Measurements from ENCODE around the gene SEMA4B.

SEMA4B gene

GRCh38 chr15:90232941-90233386, 31.8 kb downstream of the SEMA4B start:
- TF ChIP-seq CTCF (IDR thresholded peaks at IDR 0.05; ENCODE audit: low read length, missing control alignments) = peak; percentile 44
- DNase-seq (ENCODE audit: low read depth) = peak; percentile 28
- peak overlapping the region; percentile 84 for H3K4me3 ChIP-seq (replicated peaks; ENCODE audit: low read depth, low read length)

- peak within 1 kb of the TSS; percentile 84 for H3K4me3 ChIP-seq (replicated peaks; ENCODE audit: low read depth, low read length)
- DNase-seq (ENCODE audit: low read depth) = peak; percentile 97
- TF ChIP-seq CTCF (IDR thresholded peaks at IDR 0.05; ENCODE audit: low read length, missing control alignments) = no peak
Measured at GRCh38 chr15:90233387-90234095, 32.4 kb downstream of the SEMA4B start, which contains the start of gene CIB1. CIB1 (minus strand) TSS chr15:90233941; CDS start chr15:90233885, 56 bp downstream.

- TF ChIP-seq CTCF (IDR thresholded peaks at IDR 0.05; ENCODE audit: low read length, missing control alignments) = no peak
- peak within 1 kb of the TSS; percentile 84 for H3K4me3 ChIP-seq (replicated peaks; ENCODE audit: low read depth, low read length)
- DNase-seq (ENCODE audit: low read depth) = peak; percentile 35
Measured at GRCh38 chr15:90234096-90234988, 33.2 kb downstream of the SEMA4B start, which contains the start of gene GDPGP1. GDPGP1 (plus strand) TSS chr15:90234209; CDS start chr15:90240909, 6,700 bp downstream.

GRCh38 chr15:90239371-90239770, 38.2 kb downstream of the SEMA4B start:
- no peak for DNase-seq (ENCODE audit: low read depth)

GRCh38 chr15:90240856-90241255, 39.7 kb downstream of the SEMA4B start:
- H3K4me3 ChIP-seq (replicated peaks; ENCODE audit: low read depth, low read length) = no peak overlapping the region
- DNase-seq (ENCODE audit: low read depth) = no peak
- no peak for TF ChIP-seq CTCF (IDR thresholded peaks at IDR 0.05; ENCODE audit: low read length, missing control alignments)

More at GRCh38 chr15:90239371-90239770, 38.2 kb downstream of the SEMA4B start:
- TF ChIP-seq CTCF (IDR thresholded peaks at IDR 0.05; ENCODE audit: low read length, missing control alignments) = no peak
- no peak overlapping the region for H3K4me3 ChIP-seq (replicated peaks; ENCODE audit: low read depth, low read length)

GRCh38 chr15:90241343-90242192, 40.4 kb downstream of the SEMA4B start:
- no peak overlapping the region for H3K4me3 ChIP-seq (replicated peaks; ENCODE audit: low read depth, low read length)
- TF ChIP-seq CTCF (IDR thresholded peaks at IDR 0.05; ENCODE audit: low read length, missing control alignments) = no peak
- no peak for DNase-seq (ENCODE audit: low read depth)
